ENCODE results near the gene DDX6.
"Not testable (repeated sequence)": the region's sequence is repeated elsewhere in the genome, so short reads cannot be mapped to it uniquely, and the experiment has no call there.

DDX6 gene

GRCh38 chr11:118791111-118791960 lies at the start of gene DDX6:
Gene DDX6, minus strand, starts transcription at chr11:118791164. Its CDS starts 4,913 bp downstream, at chr11:118786251.
- peak; percentile 29 for DNase-seq

- no peak for DNase-seq
Observed at GRCh38 chr11:118838905-118839553, 48.1 kb upstream of the DDX6 start.

GRCh38 chr11:118837868-118838267 lies 46.9 kb upstream of the DDX6 start:
- no peak for DNase-seq

GRCh38 chr11:118834427-118835028 lies 43.6 kb upstream of the DDX6 start:
- DNase-seq: no peak

GRCh38 chr11:118827118-118827517 lies 36.2 kb upstream of the DDX6 start:
- DNase-seq: no peak

GRCh38 chr11:118822936-118823510 lies 32.1 kb upstream of the DDX6 start:
- DNase-seq: not testable (repeated sequence)

- DNase-seq: no peak
Observed at GRCh38 chr11:118820412-118821357, 29.7 kb upstream of the DDX6 start.

- not testable (repeated sequence) for DNase-seq
Observed at GRCh38 chr11:118820025-118820379, 29.0 kb upstream of the DDX6 start.

- DNase-seq: no peak
Observed at GRCh38 chr11:118819334-118820024, 28.5 kb upstream of the DDX6 start.

GRCh38 chr11:118818130-118818529 lies 27.2 kb upstream of the DDX6 start:
- no peak for DNase-seq

- DNase-seq: no peak
Observed at GRCh38 chr11:118813551-118813950, 22.6 kb upstream of the DDX6 start.

- no peak for DNase-seq
Observed at GRCh38 chr11:118812485-118812884, 21.5 kb upstream of the DDX6 start.

GRCh38 chr11:118807800-118808778 lies 17.1 kb upstream of the DDX6 start:
- no peak for DNase-seq

GRCh38 chr11:118806400-118806799 lies 15.4 kb upstream of the DDX6 start:
- no peak for DNase-seq

GRCh38 chr11:118804094-118804493 lies 13.1 kb upstream of the DDX6 start:
- no peak for DNase-seq

- DNase-seq: no peak
Observed at GRCh38 chr11:118799372-118799771, 8.4 kb upstream of the DDX6 start.

GRCh38 chr11:118797510-118797909 lies 6.5 kb upstream of the DDX6 start:
- no peak for DNase-seq

- no peak for DNase-seq
Observed at GRCh38 chr11:118792570-118793124, 1.7 kb upstream of the DDX6 start.

GRCh38 chr11:118791961-118792569 lies 1.1 kb upstream of the DDX6 start:
- DNase-seq: no peak
